Nephron (organoid): ENCODE measurements around the gene CIZ1.
A peak's percentile ranks its signal among the peaks of the same experiment; 100 is the strongest.

Experiments
- H3K27ac Mint-ChIP-seq, 3 experiments: 2 replicates each; pipeline ENCODE4 v1.8.0; 2020; ENCODE audit warnings: mixed read lengths in 3 of 3, mild to moderate bottlenecking in 2 of 3, moderate library complexity in 1 of 3
- H3K27me3 Mint-ChIP-seq: 2 replicates; pipeline ENCODE4 v1.8.0; 2021; ENCODE audit warnings: low read depth, mild to moderate bottlenecking, moderate library complexity, mixed read lengths
- H3K36me3 Mint-ChIP-seq: 2 replicates; pipeline ENCODE4 v1.8.0; 2020; ENCODE audit warnings: low read depth, mixed read lengths
- H3K4me1 Mint-ChIP-seq: 2 replicates; pipeline ENCODE4 v1.8.0; 2020; ENCODE audit warnings: mixed read lengths
- H3K4me3 Mint-ChIP-seq, 3 experiments: 2 replicates each; pipeline ENCODE4 v1.8.0; 2020; ENCODE audit warnings: mild to moderate bottlenecking in 3 of 3, mixed read lengths in 3 of 3, moderate library complexity in 2 of 3
- H3K9me3 Mint-ChIP-seq: 2 replicates; pipeline ENCODE4 v1.8.0; 2020; ENCODE audit warnings: mixed read lengths
- TF ChIP-seq, protein P1 (sequence below), 3 experiments: fragments of 200-600 bp; sonication (generic); IDR thresholded peaks; one replicate each; pipeline ENCODE4 v1.5.0; 2021; ENCODE audit warnings: antibody characterized with exemption in 3 of 3; ENCODE audit not compliant: unreplicated experiment in 3 of 3

The CIZ1 gene

DNA sequence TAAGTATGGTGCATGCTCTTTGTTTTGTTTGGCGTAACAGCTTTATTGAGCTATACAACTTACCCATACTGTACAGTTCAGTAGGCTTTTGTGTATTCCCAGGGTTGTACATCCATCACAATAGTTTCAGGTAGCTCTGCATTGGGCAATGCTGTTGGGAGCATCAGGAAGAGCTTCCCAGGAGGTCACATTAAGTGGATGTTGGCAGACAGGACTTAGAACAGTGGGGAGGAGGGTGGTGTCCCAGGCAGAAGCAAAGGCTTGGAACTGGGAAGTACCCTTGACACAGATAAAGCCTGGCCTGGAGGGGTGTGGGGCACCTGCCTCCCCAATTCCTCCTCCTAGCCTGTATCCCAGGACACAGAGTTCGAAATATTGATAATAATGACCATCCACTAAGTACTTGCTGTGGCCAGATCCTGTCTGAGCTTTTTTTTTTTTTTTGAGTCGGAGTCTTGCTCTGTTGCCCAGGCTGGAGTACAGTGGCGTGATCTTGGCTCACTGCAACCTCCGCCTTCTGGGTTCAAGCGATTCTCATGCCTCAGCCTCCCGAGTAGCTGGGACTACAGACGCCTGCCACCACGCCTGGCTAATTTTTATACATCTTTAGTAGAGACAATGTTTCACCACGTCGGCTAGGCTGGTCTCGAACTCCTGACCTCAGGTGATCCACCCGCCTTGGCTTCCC, 30.0 kb downstream of the CIZ1 start:
- Mint-ChIP-seq H3K9me3 (no peaks in the 10 kb centered on the region), H3K4me1 (peaks cover 4% of the 10 kb centered on the region), H3K36me3 (peaks cover 24% of the 10 kb centered on the region), H3K4me3 (peak overlapping the region; percentile 78 to 87 (median 84)), H3K27ac (peak overlapping the region in 2 of 3 experiments; percentile 5 to 23), H3K27me3 (no peaks in the 10 kb centered on the region)
- TF ChIP-seq, protein P1, sequence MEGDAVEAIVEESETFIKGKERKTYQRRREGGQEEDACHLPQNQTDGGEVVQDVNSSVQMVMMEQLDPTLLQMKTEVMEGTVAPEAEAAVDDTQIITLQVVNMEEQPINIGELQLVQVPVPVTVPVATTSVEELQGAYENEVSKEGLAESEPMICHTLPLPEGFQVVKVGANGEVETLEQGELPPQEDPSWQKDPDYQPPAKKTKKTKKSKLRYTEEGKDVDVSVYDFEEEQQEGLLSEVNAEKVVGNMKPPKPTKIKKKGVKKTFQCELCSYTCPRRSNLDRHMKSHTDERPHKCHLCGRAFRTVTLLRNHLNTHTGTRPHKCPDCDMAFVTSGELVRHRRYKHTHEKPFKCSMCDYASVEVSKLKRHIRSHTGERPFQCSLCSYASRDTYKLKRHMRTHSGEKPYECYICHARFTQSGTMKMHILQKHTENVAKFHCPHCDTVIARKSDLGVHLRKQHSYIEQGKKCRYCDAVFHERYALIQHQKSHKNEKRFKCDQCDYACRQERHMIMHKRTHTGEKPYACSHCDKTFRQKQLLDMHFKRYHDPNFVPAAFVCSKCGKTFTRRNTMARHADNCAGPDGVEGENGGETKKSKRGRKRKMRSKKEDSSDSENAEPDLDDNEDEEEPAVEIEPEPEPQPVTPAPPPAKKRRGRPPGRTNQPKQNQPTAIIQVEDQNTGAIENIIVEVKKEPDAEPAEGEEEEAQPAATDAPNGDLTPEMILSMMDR (IDR thresholded peaks at IDR 0.05; ENCODE audit: unreplicated experiment in 3 of 3): no peak

DNA sequence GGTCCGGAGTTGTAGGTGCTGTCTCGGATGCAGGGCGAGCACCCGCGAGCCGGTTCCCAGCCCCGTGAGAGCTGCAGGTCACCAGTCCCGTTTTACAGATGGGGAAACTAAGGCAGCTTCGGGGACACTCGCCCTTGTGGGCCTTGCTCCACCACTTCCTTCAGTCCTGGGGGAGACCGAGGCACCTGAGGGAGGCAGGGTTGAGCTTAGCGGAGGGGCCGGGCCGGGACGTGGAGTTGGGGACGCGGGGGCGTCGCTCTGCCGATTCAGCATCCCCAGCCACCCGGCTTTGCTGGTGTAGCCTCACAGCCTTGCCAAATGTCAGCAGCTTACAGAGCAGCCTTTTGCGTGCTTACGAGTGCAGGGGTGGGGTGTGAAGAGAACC, 30.8 kb downstream of the CIZ1 start:
- H3K36me3 Mint-ChIP-seq: peaks cover 18% of the 10 kb centered on the region
- H3K27me3 Mint-ChIP-seq: no peaks in the 10 kb centered on the region
- no peaks in the 10 kb centered on the region for H3K9me3 Mint-ChIP-seq
- H3K4me3 Mint-ChIP-seq: peak overlapping the region; percentile 78 to 87 (median 84)
- H3K4me1 Mint-ChIP-seq: peaks cover 4% of the 10 kb centered on the region
- peak overlapping the region in 1 of 3 experiments; percentile 23 for H3K27ac Mint-ChIP-seq
- TF ChIP-seq, protein P1 (IDR thresholded peaks at IDR 0.05; ENCODE audit: unreplicated experiment in 3 of 3): no peak

DNA sequence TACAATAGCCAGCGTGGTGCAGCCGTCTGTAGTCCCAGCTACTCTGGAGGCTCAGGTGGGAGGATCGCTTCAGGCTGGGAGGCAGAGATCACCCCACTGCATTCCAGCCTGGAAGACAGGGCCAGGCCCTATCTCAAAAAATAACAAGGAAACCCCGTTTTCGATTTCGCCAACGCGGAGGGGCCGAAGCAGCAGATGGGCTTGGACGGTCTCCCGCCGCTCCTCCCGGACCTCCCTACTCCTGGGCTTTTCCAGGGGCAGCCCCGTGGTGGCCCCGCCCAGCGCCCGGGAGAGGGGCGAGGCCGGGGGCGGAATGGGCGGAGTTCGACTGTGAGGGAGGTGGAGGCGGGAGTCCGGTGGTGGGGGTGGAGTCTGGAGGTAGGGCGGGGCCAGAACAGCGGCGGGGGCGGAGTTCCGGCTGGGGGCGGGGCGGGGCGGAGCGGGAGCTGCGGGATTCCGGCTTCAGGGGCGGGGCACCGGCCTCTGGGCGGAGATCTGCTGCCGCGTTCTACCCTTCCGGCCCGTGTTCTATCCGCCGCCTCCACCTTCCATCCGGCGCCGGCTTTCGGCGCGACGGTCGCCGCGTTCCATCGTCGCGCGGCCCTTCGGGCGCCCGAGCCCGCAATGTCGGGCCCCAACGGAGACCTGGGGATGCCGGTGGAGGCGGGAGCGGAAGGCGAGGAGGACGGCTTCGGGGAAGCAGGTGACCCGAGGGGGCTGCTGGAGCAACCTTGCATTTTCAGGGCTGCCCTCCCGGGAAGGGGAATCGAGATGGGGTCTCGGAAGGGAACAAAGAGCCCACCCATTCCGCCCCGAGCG, 31.4 kb downstream of the CIZ1 start, which contains the start of gene BBLN:
Gene BBLN, plus strand, starts transcription at position 482 of the 819 bp plus-strand sequence. Its CDS starts 143 bp downstream, at position 625.
- Mint-ChIP-seq H3K4me3 (peak within 1 kb of the TSS; percentile 78 to 87 (median 84)), H3K27me3 (no peaks in the 10 kb centered on the region), H3K36me3 (peaks cover 18% of the 10 kb centered on the region), H3K4me1 (peaks cover 4% of the 10 kb centered on the region), H3K9me3 (no peaks in the 10 kb centered on the region), H3K27ac (peak within 1 kb of the TSS; percentile 48 to 66 (median 66))
- TF ChIP-seq, protein P1 (IDR thresholded peaks at IDR 0.05; ENCODE audit: unreplicated experiment in 3 of 3): no peak

DNA sequence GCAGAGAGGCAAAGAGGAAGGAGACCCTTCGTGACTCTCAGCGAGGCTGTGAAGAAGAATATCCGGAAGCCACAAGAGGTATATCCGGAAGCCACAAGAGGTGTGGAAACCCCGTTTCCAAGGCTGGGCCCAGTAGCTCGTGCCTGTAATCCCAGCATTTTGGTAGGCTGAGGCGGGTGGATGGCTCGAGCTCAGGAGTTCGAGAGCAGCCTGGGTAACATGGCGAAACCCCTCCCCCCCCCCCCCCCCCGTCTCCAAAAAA, 31.9 kb downstream of the CIZ1 start:
- H3K9me3 Mint-ChIP-seq: no peaks in the 10 kb centered on the region
- H3K4me3 Mint-ChIP-seq: peak overlapping the region; percentile 78 to 80 (median 79)
- TF ChIP-seq, protein P1 (IDR thresholded peaks at IDR 0.05; ENCODE audit: unreplicated experiment in 3 of 3): no peak

DNA sequence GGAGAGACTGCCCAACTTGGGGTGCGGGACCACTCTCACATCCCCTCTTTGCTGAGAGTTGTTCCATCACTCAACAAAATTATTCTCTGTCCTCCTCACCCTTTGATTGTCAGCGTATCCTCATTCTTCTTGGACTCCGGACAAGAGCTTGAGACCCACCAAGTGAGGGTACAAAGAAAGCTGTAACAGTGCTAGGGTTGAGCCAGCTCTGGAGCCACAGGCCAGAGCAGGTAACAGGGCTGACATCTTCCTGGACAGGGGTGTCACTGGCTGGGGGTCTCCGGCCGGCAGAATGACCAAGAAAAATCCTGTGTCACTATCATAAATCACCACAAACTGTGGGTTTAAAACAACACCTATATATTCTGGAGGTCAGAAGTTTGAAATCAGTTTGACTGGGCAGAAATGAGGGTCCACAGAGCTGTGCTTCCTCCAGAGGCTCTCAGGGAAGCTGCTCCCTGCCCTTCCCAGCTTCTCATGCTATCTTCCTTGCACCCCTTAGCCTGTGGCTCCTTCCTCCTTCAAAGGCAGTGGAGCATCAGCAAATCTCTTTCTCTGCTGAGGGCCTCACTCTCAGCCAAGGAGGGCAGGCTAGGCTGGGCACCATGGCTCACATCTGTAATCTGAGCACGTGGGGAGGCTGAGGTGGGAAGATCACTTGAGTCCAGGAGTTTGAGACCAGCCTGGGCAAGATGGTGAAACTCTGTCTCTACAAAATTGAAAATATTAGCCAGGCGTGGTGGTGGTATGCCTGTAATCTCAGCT, 35.5 kb downstream of the CIZ1 start:
- no peaks in the 10 kb centered on the region for H3K9me3 Mint-ChIP-seq
- H3K4me3 Mint-ChIP-seq: no peak overlapping the region
- H3K4me1 Mint-ChIP-seq: peaks cover under 1% of the 10 kb centered on the region
- H3K36me3 Mint-ChIP-seq: no peaks in the 10 kb centered on the region
- H3K27me3 Mint-ChIP-seq: no peaks in the 10 kb centered on the region
- TF ChIP-seq, protein P1 (IDR thresholded peaks at IDR 0.05; ENCODE audit: unreplicated experiment in 3 of 3): no peak
- no peak overlapping the region for H3K27ac Mint-ChIP-seq

More for the DNA sequence above, 31.9 kb downstream of the CIZ1 start:
- peaks cover 4% of the 10 kb centered on the region for H3K4me1 Mint-ChIP-seq
- H3K27ac Mint-ChIP-seq: peak overlapping the region; percentile 48 to 66 (median 66)
- H3K36me3 Mint-ChIP-seq: peaks cover 14% of the 10 kb centered on the region
- H3K27me3 Mint-ChIP-seq: no peaks in the 10 kb centered on the region
